Measurements from ENCODE around the gene SMARCC1.

Gene SMARCC1

DNA sequence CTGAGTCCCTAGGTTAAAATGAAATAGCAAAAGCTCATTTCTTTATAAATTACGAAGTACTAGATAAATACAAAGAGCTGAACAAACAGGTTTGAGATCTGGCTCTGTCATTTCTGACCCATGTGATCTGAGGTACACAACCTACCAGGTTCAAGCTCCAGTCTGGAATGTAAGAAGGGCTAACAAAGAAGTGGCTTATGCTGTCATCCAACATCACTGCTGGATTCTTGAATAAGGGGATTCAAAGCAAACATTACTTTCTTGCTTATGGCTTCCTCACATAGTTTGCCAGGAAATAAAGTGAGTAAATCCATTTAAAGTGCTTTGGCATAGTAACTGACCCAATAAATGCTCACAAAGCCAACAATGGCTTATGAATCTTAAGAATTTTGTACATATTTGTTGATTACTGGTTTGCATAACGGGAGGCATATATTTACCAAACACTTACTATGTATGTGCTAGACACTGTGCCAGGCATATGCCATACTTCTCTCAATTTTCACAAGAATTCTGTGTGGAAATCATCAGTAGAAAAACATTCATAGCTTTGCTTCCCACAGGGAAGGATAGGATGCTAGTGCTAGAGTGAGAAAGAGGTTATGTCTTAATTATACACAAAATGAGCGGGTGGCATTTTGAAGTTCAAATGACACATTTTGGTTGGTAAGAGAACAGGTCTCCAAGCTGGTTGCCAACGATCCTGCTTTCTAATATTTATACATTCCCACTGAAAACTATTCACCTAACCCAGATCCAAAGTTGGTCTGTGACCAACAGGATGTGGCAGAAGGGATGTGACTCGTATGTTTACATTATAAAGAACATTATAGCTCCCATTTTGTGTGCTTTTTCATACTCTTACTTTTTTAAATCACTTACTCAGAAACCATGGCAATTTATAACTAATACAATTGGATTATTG is 164.3 kb downstream of the SMARCC1 start:
- Histone ChIP-seq H3K36me3 (ENCODE audit: control insufficient read depth in 2 of 2, insufficient read depth in 1 of 2, low read length in 2 of 2) (peaks cover 16 to 85% of the 10 kb centered on the region in 2 experiments; a peak in 2 of 3 replicates), H3K4me3 (ENCODE audit: low read depth, low read length) (no peak overlapping the region), H3K9me3 (ENCODE audit: control insufficient read depth, insufficient read depth, low read depth, low read length) (no peaks in the 10 kb centered on the region), H3K4me1 (ENCODE audit: control insufficient read depth, insufficient read depth, low read length) (no peaks in the 10 kb centered on the region), H3K27ac (ENCODE audit: extremely low read depth, low read depth, low read length) (no peak overlapping the region)
- CTCF ChIA-PET = interaction anchor here (1.4 kb wide), 1 partner anchor 95 kb away, joined by 4 read pairs; no protein-coding TSS in a partner anchor
- TF ChIP-seq ZNF121 (tag by site-specific recombination; IDR thresholded peaks at IDR 0.05) (no peak), ZNF561 (tag by site-specific recombination; IDR thresholded peaks at IDR 0.05; ENCODE audit: borderline replicate concordance) (no peak), ZBTB49 (tag by site-specific recombination; IDR thresholded peaks at IDR 0.05; ENCODE audit: low read depth) (no peak), ZNF449 (tag by site-specific recombination; IDR thresholded peaks at IDR 0.05) (no peak), BCL11B (tag by site-specific recombination; IDR thresholded peaks at IDR 0.05; ENCODE audit: low read depth) (no peak), ZNF518A (tag by site-specific recombination; conservative IDR thresholded peaks at IDR 0.05; ENCODE audit: low read depth) (no peak), ZNF654 (tag by site-specific recombination; IDR thresholded peaks at IDR 0.05; ENCODE audit: low read depth) (no peak), ZNF629 (tag by site-specific recombination; IDR thresholded peaks at IDR 0.05) (no peak), ZBTB20 (tag by site-specific recombination; IDR thresholded peaks at IDR 0.05) (no peak), MYNN (tag by site-specific recombination; IDR thresholded peaks at IDR 0.05; ENCODE audit: borderline replicate concordance) (no peak), ZSCAN23 (tag by site-specific recombination; IDR thresholded peaks at IDR 0.05) (no peak), ZNF223 (tag by site-specific recombination; IDR thresholded peaks at IDR 0.05) (no peak), SP3 (tag by site-specific recombination; IDR thresholded peaks at IDR 0.05) (no peak)
- TF ChIP-seq, protein P1, sequence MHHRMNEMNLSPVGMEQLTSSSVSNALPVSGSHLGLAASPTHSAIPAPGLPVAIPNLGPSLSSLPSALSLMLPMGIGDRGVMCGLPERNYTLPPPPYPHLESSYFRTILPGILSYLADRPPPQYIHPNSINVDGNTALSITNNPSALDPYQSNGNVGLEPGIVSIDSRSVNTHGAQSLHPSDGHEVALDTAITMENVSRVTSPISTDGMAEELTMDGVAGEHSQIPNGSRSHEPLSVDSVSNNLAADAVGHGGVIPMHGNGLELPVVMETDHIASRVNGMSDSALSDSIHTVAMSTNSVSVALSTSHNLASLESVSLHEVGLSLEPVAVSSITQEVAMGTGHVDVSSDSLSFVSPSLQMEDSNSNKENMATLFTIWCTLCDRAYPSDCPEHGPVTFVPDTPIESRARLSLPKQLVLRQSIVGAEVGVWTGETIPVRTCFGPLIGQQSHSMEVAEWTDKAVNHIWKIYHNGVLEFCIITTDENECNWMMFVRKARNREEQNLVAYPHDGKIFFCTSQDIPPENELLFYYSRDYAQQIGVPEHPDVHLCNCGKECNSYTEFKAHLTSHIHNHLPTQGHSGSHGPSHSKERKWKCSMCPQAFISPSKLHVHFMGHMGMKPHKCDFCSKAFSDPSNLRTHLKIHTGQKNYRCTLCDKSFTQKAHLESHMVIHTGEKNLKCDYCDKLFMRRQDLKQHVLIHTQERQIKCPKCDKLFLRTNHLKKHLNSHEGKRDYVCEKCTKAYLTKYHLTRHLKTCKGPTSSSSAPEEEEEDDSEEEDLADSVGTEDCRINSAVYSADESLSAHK (tag by site-specific recombination; IDR thresholded peaks at IDR 0.05) = no peak
- POLR2A ChIA-PET = no interaction called here
